Measurements from ENCODE around the gene TSR1.

GRCh38 chr17:2347805-2348685, 11.8 kb upstream of the TSR1 start:
- TF ChIP-seq POLR2A (IDR thresholded peaks at IDR 0.05; ENCODE audit: extremely low read depth, insufficient read length) (no peak), CTCF (IDR thresholded peaks at IDR 0.05; ENCODE audit: low read depth, low read length) (no peak), MYC (IDR thresholded peaks at IDR 0.05; ENCODE audit: low read depth, low read length) (no peak)

Data from NB4 (cell line).